DMS153 (cell line): ENCODE results near the gene MKI67.
"Not testable (repeated sequence)": the region's sequence is repeated elsewhere in the genome, so short reads cannot be mapped to it uniquely, and the experiment has no call there.

ENCODE experiments used
- DNase-seq: peaks from one replicate; lab custom pipeline; 2025; lab: John Stamatoyannopoulos, UW

The MKI67 gene, protein sequence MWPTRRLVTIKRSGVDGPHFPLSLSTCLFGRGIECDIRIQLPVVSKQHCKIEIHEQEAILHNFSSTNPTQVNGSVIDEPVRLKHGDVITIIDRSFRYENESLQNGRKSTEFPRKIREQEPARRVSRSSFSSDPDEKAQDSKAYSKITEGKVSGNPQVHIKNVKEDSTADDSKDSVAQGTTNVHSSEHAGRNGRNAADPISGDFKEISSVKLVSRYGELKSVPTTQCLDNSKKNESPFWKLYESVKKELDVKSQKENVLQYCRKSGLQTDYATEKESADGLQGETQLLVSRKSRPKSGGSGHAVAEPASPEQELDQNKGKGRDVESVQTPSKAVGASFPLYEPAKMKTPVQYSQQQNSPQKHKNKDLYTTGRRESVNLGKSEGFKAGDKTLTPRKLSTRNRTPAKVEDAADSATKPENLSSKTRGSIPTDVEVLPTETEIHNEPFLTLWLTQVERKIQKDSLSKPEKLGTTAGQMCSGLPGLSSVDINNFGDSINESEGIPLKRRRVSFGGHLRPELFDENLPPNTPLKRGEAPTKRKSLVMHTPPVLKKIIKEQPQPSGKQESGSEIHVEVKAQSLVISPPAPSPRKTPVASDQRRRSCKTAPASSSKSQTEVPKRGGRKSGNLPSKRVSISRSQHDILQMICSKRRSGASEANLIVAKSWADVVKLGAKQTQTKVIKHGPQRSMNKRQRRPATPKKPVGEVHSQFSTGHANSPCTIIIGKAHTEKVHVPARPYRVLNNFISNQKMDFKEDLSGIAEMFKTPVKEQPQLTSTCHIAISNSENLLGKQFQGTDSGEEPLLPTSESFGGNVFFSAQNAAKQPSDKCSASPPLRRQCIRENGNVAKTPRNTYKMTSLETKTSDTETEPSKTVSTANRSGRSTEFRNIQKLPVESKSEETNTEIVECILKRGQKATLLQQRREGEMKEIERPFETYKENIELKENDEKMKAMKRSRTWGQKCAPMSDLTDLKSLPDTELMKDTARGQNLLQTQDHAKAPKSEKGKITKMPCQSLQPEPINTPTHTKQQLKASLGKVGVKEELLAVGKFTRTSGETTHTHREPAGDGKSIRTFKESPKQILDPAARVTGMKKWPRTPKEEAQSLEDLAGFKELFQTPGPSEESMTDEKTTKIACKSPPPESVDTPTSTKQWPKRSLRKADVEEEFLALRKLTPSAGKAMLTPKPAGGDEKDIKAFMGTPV (N-terminal part only)

DNA sequence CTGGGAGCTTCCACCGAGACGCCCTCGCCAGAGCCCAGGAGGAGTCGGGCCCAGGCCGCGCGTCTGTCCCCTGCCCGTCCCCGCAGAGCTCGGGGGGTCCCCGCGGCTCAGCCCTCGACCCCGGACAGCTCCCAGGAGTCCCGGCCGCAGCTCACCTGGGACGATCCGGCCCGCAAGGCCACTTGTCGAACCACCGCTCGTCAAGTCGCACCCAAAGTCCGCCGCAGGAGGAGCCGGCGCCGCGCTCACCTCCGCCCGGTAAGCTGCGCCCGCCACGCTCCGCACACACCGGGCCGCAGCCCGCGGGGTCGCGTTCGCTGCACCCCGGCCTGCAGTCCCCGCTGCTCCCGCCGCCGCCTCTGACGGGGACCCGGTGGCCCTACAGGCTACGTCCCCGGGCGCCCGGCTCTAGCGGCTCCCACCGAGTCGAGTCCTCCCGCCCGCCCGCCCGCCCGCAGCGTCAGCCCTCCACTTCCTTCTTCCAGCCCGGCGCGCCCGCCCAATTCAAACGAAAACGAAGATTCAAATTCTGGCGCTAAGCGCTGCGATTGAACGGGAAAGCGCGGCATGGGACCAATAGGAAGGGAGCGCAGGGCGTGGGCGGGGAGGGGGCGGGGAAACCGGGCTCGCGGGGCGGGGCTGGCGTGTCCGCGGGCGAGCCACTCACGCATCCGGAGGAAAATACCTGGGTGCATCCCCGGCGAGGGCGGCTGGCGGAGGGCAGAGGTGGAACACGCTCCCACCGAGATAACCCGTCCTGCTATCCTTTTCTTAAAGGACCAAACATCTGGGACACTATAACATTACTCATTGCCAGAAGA, at the start of gene MKI67:
Gene MKI67, minus strand, starts transcription at position 480 of the 821 bp plus-strand sequence. CDS start 756 bp downstream, outside the sequence.
- peak; percentile 91 for DNase-seq

DNA sequence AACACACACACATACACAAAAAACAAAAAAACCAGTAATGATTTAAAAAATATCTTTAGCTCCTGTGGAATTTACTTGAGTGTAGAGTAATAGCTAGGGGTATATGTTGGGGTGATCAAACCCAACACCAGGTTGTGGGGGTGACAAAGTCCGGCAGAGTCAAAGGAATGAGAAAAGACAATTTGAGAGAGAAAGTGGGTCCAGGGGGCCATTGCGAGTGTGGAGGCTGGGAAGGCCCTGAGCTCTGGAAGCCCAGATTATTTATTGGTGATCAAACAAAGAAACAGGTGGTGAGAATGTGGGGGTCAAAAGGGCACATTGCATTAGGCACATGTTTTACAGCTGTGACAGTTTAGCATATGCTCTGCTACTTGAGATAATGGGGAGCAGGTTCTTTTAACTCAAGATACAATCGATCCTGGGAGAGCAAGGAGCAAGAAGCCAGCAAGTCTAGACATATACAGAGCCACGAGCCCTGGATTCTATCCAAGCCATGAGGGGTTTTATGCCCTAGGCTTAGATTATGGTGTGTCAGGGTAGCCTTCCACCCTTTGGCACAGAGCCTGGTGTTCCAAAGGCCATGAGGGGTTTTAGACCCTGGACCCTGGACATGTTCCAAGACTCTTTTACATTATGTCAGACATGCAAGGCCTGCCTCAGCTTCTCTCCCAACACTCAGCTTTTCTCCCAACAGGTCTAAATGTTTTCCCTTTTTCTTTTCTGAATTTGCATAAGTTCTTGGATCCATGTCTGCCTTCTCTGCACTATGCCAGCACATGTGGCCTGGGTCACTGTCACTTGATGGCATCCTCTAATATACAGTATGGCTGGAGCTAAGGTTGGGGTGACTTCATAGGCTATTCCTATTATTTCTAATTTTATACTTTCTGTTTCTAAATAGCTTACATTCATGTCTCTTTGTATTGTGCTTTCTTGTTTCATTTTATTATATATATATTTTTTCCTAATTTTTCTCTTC, 48.6 kb upstream of the MKI67 start:
- DNase-seq = no peak

DNA sequence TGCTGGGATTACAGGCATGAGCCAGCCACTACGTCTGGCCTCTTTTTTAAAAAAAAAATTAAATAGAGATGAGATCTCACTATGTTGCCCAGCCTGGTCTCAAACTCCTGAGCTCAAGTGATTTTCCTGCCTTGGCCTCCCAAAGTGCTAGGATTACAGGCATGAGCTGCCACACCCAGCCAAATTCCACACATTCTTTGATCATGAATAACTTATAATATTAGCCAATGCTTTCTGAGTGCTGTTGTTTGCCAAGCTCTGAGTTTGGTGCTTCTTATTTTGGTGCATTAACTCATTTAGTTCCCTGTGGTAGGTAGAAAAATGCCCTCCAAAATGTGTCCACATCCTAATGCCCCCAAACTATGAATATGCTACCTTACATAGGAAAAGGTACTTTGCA, 47.2 kb upstream of the MKI67 start:
- DNase-seq = no peak

DNA sequence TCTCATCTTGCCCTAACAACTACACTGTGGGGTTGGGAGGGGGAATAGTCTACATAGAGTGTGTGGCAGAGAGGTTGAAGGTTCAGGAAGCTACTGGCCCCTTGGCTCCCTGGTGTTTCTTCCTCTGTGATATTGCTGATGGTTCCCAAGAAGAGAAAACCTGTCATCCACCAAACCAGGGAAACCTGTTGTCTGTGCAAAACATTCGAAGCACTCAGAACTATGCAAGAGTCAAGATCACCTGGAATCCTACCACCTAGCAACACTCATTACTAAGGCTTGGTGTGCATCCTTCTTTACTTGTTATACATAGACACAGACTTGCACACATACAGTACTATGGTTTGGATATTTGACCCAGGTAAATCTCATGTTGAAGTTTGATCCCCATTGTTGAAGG, 46.5 kb upstream of the MKI67 start:
- DNase-seq = no peak

DNA sequence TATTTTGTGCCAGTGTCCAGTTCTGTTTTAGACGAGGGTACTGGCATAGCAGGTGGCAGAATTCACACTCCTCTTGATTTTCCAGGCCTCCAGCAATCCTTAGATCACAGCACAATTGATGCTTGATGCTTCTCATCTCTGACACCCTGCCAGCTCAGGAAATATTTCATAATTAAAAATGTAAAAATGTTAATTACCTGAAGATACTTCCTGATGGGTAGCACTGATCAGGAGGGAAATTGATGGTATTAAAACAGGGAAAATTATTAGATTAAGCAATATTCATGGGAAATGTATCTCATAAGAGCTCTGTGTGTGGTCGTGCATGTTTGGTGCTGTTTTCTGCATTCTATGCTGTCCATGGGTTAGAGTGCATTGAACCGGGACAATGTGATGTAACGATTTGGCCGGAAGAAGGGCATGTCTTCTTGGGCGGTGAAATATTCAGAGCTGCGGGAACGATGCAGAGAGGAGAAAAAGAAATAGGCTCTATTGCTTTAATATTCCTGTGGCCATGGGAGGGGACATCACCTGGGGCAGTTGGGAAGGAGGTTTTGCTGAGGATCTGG, 43.7 kb upstream of the MKI67 start:
- no peak for DNase-seq

DNA sequence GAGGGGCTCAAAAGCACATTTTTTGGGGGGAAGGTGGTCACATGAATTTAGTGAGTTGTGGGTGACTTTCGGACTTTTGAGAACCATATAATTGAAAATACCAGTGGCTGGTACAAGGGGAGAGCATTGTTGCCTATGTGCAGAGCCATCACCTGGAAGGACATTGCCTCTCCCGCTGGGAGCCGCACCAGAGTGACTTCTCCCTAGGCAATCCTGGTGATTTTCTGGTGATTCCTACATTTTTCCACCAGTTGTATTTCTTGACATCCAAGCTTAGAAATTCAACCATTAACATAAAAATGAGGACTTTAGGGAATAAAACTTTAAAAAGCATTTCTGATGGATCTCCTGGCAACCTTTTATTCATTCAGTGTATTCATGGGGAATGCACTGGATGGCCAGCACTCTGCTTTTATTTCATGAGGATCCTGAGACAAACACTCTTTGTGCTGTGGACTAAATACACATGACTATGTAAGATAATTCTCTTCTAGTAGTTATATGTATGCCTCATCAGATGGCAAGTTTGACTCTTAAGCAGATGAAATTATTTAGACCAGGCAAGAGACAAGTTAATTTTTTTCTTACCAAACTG, 41.8 kb upstream of the MKI67 start:
- no peak for DNase-seq

DNA sequence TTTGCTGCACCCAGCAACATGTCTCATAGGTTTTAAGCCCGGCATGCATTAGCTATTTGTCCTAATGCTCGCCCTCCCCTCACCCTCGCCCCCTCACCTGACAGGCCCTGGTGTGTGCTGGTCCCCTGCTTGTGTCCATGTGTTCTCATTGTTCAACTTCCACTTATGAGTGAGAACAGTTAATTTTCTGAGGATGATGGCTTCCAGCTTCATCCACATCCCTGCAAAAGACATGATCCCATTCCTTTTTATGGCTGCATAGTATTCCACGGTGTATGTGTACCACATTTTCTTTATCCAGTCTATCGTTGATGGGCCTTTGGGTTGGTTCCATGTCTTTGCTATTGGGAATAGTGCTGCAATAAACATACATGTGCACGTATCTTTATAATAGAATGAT, 40.9 kb upstream of the MKI67 start:
- DNase-seq = not testable (repeated sequence)

DNA sequence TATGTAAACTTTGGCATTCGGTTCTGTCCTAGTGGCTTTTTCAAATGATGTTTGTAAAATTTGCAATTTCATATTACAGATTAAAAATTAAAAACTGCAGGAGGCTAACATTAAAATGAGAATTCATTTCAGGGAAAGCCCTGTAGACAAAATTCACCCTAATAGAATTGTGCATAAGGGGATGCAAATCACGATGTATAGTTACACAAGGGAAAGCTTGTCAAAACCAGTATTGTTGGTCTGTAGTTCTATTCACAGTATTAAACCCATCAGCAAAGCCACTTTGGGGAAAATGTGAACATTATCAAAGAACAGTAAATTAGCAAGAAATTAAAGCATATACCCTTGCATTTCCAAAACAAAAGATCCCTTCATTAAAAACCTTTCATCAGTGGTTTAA, 39.9 kb upstream of the MKI67 start:
- DNase-seq = no peak

DNA sequence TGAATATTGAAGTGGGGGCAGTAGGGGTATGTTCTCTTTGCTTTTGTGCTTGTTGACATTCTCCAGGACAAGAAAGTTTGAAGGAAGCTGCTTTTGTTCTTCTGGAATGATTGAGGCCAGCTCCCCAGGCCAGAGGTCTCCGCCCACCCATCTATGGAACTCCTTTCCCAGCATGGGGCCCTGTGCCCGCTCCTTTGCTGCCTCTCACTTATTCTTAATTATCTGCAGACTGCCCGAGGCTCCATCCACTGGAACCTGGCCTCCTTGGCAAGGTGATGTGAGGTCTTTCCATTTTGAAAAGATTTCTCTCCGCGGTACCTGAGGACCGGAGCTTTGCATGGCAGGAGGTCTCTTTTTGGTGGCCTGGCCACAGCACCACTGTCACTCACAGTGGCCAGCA, 39.3 kb upstream of the MKI67 start:
- DNase-seq = no peak

DNA sequence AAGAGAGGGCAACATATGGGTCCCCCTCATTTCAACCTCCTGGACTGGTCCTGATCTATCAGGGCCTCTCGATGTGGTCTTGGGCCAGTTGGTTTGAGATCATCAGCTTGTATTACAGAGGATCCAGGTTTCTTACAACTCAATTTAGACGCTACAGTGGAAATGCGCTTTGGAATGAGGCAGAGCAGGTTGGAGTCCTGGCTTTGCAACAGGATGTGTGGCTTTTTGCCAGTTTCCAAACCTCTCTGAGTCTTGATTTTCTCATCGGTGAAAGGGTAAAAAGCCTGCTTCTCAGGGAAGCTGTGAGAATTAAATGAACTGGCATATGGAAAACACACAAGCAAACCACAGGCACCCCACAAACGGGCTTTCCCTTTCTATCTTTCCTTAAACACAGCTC, 37.5 kb upstream of the MKI67 start:
- DNase-seq = no peak

DNA sequence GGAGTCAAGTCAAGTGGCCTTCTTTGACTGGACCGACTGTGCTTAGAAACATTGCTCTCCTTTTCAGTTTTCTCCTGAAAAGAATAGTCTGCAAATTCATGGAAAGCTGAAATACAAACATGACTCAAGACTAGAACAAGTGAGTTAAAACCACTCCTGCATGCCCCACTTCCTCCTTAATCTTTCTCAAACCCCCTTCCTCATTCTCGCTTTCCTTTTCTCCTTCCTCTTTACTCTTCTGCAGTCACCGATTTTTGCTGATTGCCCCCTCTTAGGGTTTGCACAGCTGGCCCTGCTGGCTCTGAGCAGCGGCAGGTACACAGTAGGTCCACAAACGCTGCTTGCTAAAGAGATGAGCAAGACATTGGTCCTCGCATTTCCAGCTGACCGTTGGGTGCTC, 34.8 kb upstream of the MKI67 start:
- DNase-seq = no peak

DNA sequence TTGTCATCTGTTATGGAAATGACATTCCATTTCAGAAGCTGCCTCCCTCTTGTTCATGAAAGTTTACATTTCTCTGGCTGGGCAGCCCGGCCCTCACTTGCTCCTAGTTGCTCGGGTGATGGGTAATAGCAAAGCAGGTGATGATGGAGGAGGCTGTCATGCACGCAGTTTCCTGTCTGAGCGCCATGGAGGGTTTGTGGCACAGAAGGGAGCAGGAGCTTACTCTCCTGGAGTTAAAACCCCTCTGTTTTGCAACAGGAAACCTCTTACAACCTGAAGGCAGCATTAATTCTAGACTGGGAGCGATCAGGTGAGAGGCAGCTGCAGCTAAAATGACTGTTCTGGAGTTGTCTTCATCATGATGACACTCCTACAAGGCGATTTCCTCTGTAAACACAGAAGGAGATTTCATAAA, 34.1 kb upstream of the MKI67 start:
- peak; percentile 13 for DNase-seq

DNA sequence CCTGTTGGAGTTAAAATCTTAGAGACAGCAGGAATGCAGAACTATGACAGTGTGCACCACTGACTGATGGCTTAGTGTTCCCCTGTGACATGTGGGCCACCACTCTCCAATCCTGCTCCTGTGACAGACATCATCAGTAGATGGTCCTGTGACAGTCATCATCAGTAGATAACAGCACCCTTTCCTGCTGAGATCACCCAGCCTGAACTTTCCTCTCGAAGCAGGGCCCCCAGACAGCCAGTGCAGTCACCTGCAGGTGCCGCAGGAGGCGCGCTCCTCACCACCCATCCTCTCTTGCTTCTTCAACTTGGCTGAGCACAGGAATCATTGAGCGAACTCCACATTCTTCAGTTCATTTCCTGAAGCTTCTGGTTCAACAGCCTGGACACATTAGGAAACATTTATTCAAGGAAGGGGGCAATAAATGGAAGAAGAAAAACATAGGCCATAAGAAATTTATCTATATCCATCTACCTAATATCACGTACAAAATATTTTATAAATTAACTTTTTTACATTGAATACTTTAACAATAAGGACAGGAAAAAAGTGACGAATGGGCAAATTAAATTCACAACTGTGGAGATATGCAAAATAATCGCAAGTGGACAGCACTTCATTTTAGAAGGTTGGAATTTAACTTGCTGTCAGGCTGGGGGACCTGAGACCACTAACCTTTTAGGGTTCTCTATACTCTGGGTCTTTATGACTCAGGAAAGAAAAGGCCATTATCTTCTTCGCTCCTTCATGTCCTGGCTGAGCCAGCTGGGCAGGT, 32.0 kb upstream of the MKI67 start:
- DNase-seq = no peak

DNA sequence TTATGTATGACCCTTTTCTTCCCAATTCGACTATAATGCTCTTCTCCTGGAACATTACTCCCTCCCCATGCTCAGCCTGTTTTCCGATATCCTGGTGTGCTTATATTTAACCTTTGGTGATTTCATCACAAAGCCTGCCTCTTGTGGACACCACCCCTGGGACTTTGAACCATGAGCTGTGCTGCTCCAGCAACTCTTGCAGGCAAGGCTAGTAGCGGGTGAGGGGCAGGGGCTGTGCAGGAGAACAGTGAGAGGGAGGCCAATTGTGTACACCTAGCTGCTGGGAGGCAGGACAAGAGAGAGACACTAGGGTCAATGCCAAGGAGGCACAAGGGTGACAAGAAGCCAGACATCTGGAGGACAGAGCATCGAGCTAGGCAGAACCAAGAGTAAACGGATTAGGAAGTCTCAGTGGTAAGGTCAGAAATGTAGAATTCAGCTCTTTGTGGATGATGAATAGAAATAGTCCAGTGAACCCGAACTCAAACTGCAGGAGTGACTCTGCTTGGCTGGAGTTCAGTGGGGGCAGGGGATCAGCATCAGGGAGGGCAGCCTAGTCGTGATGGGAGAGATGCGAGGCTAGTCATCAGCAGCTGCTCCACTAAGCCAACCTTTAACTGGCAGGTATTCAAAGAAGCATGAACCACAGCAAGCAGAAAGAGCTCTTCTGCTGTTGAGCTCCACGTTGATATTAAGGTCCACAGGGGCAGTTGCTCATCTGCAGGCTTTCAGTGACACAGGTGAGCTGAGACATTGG, 31.0 kb upstream of the MKI67 start:
- DNase-seq = no peak

DNA sequence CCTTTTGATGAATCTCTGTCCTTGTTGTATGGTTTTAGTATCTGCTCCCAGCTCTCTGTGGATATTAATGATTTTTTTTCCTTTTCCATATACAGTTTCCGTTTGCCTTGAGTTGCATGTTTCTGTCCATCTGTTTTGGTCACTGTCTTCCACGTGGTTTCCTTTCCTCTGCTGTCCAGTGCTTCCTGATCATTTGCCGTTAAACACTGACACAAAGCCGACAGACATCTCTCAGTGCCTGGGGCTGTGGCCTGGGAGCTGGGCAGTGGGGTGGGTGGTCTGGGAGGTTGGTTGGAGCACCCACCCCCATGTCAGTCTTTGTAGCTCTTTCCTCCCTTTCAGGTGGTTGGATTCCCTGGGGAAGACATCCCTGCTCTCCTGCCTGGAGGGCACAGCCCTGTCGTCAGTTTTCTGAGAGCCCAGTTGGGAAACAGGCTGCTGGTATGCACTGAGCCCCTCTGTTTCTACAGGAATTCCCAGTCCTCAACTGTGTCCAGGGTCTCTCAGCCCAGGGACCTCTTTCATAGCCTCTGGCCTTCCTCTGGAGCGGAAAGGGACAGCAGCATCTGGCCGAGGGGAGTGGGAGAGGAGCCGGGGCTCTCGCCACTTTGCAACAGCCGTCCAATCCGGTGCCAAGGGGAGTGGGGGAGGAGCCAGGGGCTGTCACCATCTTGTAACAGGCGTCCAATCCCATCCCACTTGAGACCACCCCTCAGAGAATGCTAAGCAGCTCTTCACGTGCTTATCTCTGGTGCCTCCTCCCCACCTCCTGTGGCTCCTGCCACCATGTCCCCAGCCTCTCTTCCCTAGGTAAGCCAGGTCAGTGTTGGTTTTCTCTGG, 26.7 kb upstream of the MKI67 start:
- no peak for DNase-seq

DNA sequence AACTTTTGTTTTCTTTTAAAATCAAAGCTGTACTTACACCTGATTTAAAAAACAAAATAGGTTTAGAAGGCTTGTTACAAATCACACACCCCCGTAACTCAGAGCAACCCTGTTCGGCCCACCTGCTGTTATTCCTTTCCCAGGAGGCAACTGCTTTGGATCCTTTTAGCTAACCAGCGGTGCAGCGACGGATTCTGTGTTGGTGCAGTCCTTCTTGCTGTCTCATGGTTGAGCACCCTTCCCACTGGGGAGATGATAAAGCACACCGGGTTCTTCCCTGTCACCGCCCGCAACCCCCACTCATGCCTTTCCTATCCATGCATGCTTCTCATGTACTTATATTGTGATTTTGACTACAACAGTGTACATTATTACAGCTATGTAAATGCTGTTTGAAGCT, 24.8 kb upstream of the MKI67 start:
- no peak for DNase-seq

DNA sequence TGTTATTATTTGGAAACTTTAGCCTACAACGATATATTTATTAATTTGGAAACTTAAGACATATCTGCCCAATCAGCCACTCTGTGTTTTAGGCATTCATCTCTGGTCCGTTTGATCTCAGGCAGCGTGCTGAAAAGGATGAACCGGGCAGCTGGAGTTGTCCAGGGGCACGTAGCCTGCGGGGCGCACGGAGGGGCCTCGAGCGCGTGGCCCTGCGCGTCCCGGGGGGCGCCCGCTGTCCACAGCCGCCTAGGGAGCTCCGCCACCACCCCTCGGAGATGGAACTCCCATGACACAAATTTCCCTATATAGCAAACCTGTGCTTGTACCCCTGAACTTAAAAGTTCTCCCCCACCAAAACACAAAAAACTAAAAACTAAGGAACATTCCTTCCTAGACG, 24.3 kb upstream of the MKI67 start:
- DNase-seq = no peak
